ENCODE data around the gene YOD1. TPM values are rescaled to one million over a fixed set of nuclear protein-coding genes. Genes with fewer than 3 reads are reported as not detected.

The YOD1 gene
- total and polyA plus RNA-seq, 10 of the 15 experiments (the other 5 are each of a cell fraction or from before 2014, with no cell fraction given) = 2.1 to 7.9 (median 5.0) TPM

- no peak for DNase-seq (ENCODE audit: low read depth, low spot score)
- Histone ChIP-seq H3K79me2 (ENCODE audit: control insufficient read depth, insufficient read depth, low read length) (no peaks in the 10 kb centered on the region), H3K27ac (ENCODE audit: control insufficient read depth, insufficient read depth) (no peak overlapping the region), H3K27me3 (replicated peaks in 1 of 2; ENCODE audit: control insufficient read depth in 2 of 2, insufficient read depth in 2 of 2, low read length in 1 of 2) (no peaks in the 10 kb centered on the region), H3K9ac (ENCODE audit: control insufficient read depth, insufficient read depth, low read length) (no peak overlapping the region), H3K9me3 (replicated peaks; ENCODE audit: control insufficient read depth, insufficient read depth, low read length) (no peaks in the 10 kb centered on the region), H2AFZ (ENCODE audit: control insufficient read depth, low read depth, low read length) (no peak overlapping the region), H3K4me1 (ENCODE audit: control insufficient read depth, insufficient read depth, low read length) (peaks cover 9% of the 10 kb centered on the region), H3K4me3 (no peak overlapping the region), H4K20me1 (ENCODE audit: control insufficient read depth, insufficient read depth) (no peaks in the 10 kb centered on the region), H3K4me2 (ENCODE audit: control insufficient read depth, insufficient read depth) (no peak overlapping the region), H3K36me3 (ENCODE audit: control insufficient read depth in 2 of 2, insufficient read depth in 2 of 2, low read length in 1 of 2) (no peaks in the 10 kb centered on the region)
- intact Hi-C loops (cut with micrococcal nuclease; ENCODE audit: unreplicated experiment) (no loop called here), in situ Hi-C loops (cut with MboI) (no loop called here)
- no TSS peak for BruUV-seq (replicated peaks)
- ChIA-PET RAD21 (ENCODE audit: unreplicated experiment) (no interaction called here), CTCF (interaction anchor here (0.7 to 1.0 kb wide), 3 partner anchors 10 to 24 kb away, joined by 3 to 4 read pairs (median 3); no protein-coding TSS in a partner anchor), POLR2A (no interaction called here), SMC1A (ENCODE audit: uncharacterized antibody, unreplicated experiment) (interaction anchor here (1.2 kb wide), 1 partner anchor 347 kb away, joined by 3 read pairs; no protein-coding TSS in a partner anchor)
- no peak for TF ChIP-seq ZZZ3 (IDR thresholded peaks at IDR 0.05; ENCODE audit: control insufficient read depth, insufficient read length, low read depth)
- no peak for TF ChIP-seq PML (IDR thresholded peaks at IDR 0.05; ENCODE audit: low read length)
- TF ChIP-seq MTA2 (IDR thresholded peaks at IDR 0.05; ENCODE audit: low read depth) = no peak
- TF ChIP-seq HDGF (IDR thresholded peaks at IDR 0.05) = no peak
- no peak for TF ChIP-seq SPI1 (IDR thresholded peaks at IDR 0.05; ENCODE audit: borderline replicate concordance, insufficient read depth, low read depth, low read length)
- no peak for TF ChIP-seq PBX3 (IDR thresholded peaks at IDR 0.05; ENCODE audit: insufficient replicate concordance, low read depth, low read length)
- TF ChIP-seq USF1 (IDR thresholded peaks at IDR 0.05; ENCODE audit: borderline replicate concordance, extremely low read length, insufficient read depth, low read depth, low read length) = no peak
- no peak for TF ChIP-seq CHD1 (IDR thresholded peaks at IDR 0.05; ENCODE audit: low read depth, low read length)
- no peak for TF ChIP-seq RAD51 (IDR thresholded peaks at IDR 0.05)
- no peak for TF ChIP-seq SMAD1 (IDR thresholded peaks at IDR 0.05; ENCODE audit: low read depth, partially characterized antibody)
- TF ChIP-seq TCF12 (IDR thresholded peaks at IDR 0.05; ENCODE audit: low read depth, low read length) = no peak
- TF ChIP-seq SKIL (IDR thresholded peaks at IDR 0.05; ENCODE audit: low read depth, poor library complexity, severe bottlenecking) = no peak
- TF ChIP-seq RCOR1 (conservative IDR thresholded peaks at IDR 0.05; ENCODE audit: low read depth, low read length) = no peak
- no peak for TF ChIP-seq E2F8 (IDR thresholded peaks at IDR 0.05; ENCODE audit: low read depth, partially characterized antibody)
- TF ChIP-seq NR2C2 (IDR thresholded peaks at IDR 0.05; ENCODE audit: borderline replicate concordance, control insufficient read depth, insufficient read length, low read depth) = no peak
- no peak for TF ChIP-seq ESRRA (IDR thresholded peaks at IDR 0.05; ENCODE audit: low read length)
- WGBS (ENCODE audit: insufficient coverage, insufficient replicate concordance, low lambda C conversion rate, missing lambda C conversion rate) = 46% methylated on average over 4 of the region's 4 CpGs
- no peak for ATAC-seq
- no peak for FAIRE-seq
Measured at GRCh38 chr1:207058252-207058651, 7.2 kb upstream of the YOD1 start.
